ENCODE data around the gene ENOX1. TPM values are rescaled to one million over a fixed set of nuclear protein-coding genes. Genes with fewer than 3 reads are reported as not detected.

ENOX1 gene
- total RNA-seq, 1 experiment from 2014 or later = 1.5 TPM

GRCh38 chr13:43297967-43298678, 488.6 kb downstream of the ENOX1 start:
- Mint-ChIP-seq H3K27me3 (ENCODE audit: unreplicated experiment) (peaks cover 13% of the 10 kb centered on the region), H3K9me3 (ENCODE audit: low read depth, unreplicated experiment) (no peaks in the 10 kb centered on the region), H3K4me3 (ENCODE audit: low read depth, unreplicated experiment) (no peak overlapping the region), H3K27ac (ENCODE audit: unreplicated experiment) (no peak overlapping the region), H3K36me3 (ENCODE audit: insufficient read depth, unreplicated experiment) (no peaks in the 10 kb centered on the region), H3K4me1 (ENCODE audit: low read depth, unreplicated experiment) (no peaks in the 10 kb centered on the region)
- TF ChIP-seq CTCF (IDR thresholded peaks at IDR 0.05; ENCODE audit: unreplicated experiment) = no peak
- intact Hi-C loops (cut with micrococcal nuclease; ENCODE audit: unreplicated experiment) = no loop called here
- DNase-seq = no peak
- CTCF ChIA-PET = no interaction called here
- BruUV-seq (replicated peaks) = no TSS peak

GRCh38 chr13:43295825-43296564, 490.8 kb downstream of the ENOX1 start:
- Mint-ChIP-seq H3K36me3 (ENCODE audit: insufficient read depth, unreplicated experiment) (no peaks in the 10 kb centered on the region), H3K27ac (ENCODE audit: unreplicated experiment) (no peak overlapping the region), H3K4me3 (ENCODE audit: low read depth, unreplicated experiment) (no peak overlapping the region), H3K4me1 (ENCODE audit: low read depth, unreplicated experiment) (no peaks in the 10 kb centered on the region), H3K9me3 (ENCODE audit: low read depth, unreplicated experiment) (no peaks in the 10 kb centered on the region), H3K27me3 (ENCODE audit: unreplicated experiment) (peaks cover 13% of the 10 kb centered on the region)
- CTCF ChIA-PET = no interaction called here
- BruUV-seq (replicated peaks) = no TSS peak
- no peak for DNase-seq
- TF ChIP-seq CTCF (IDR thresholded peaks at IDR 0.05; ENCODE audit: unreplicated experiment) = no peak
- intact Hi-C loops (cut with micrococcal nuclease; ENCODE audit: unreplicated experiment) = no loop called here

- Mint-ChIP-seq H3K27ac (ENCODE audit: unreplicated experiment) (no peak overlapping the region), H3K27me3 (ENCODE audit: unreplicated experiment) (peaks cover 13% of the 10 kb centered on the region), H3K9me3 (ENCODE audit: low read depth, unreplicated experiment) (no peaks in the 10 kb centered on the region), H3K4me3 (ENCODE audit: low read depth, unreplicated experiment) (no peak overlapping the region), H3K4me1 (ENCODE audit: low read depth, unreplicated experiment) (no peaks in the 10 kb centered on the region), H3K36me3 (ENCODE audit: insufficient read depth, unreplicated experiment) (no peaks in the 10 kb centered on the region)
- TF ChIP-seq CTCF (IDR thresholded peaks at IDR 0.05; ENCODE audit: unreplicated experiment) = no peak
- no peak for DNase-seq
- BruUV-seq (replicated peaks) = no TSS peak
- CTCF ChIA-PET = no interaction called here
- intact Hi-C loops (cut with micrococcal nuclease; ENCODE audit: unreplicated experiment) = no loop called here
Measured at GRCh38 chr13:43295321-43295720, 491.5 kb downstream of the ENOX1 start.

- no peak overlapping the region for H3K27ac Mint-ChIP-seq (ENCODE audit: unreplicated experiment)
- no peak overlapping the region for H3K4me3 Mint-ChIP-seq (ENCODE audit: low read depth, unreplicated experiment)
- no peaks in the 10 kb centered on the region for H3K4me1 Mint-ChIP-seq (ENCODE audit: low read depth, unreplicated experiment)
- intact Hi-C loops (cut with micrococcal nuclease; ENCODE audit: unreplicated experiment) = no loop called here
- H3K27me3 Mint-ChIP-seq (ENCODE audit: unreplicated experiment) = peaks cover 10% of the 10 kb centered on the region
- no peaks in the 10 kb centered on the region for H3K36me3 Mint-ChIP-seq (ENCODE audit: insufficient read depth, unreplicated experiment)
- DNase-seq = no peak
- BruUV-seq (replicated peaks) = no TSS peak
- no peaks in the 10 kb centered on the region for H3K9me3 Mint-ChIP-seq (ENCODE audit: low read depth, unreplicated experiment)
- CTCF ChIA-PET = no interaction called here
- no peak for TF ChIP-seq CTCF (IDR thresholded peaks at IDR 0.05; ENCODE audit: unreplicated experiment)
Measured at GRCh38 chr13:43294412-43294811, 492.4 kb downstream of the ENOX1 start.
